Breast epithelium (tissue), 3 donors: ENCODE results near the gene HECTD4.
"Not testable (repeated sequence)": the region's sequence is repeated elsewhere in the genome, so short reads cannot be mapped to it uniquely, and the experiment has no call there.

Source experiments
- POLR2A ChIP-seq: fragments of 450-650 bp; IDR thresholded peaks from one replicate; pipeline ENCODE4 v1.6.1; 2016; ENCODE audit warnings: antibody characterized with exemption, mild to moderate bottlenecking, moderate library complexity
- POLR2AphosphoS5 ChIP-seq, 3 donors: sonication (generic); formaldehyde crosslinking; IDR thresholded peaks; one replicate each; pipeline ENCODE4 v1.6.1; 2017; ENCODE audit warnings: antibody characterized with exemption in 3 of 3
- TF ChIP-seq, protein P1 (sequence below), 3 donors: fragments of 450-650 bp; IDR thresholded peaks; one replicate each; pipeline ENCODE4 v1.5.1; 2016 to 2017; ENCODE audit warnings: antibody characterized with exemption in 3 of 3, mild to moderate bottlenecking in 3 of 3, moderate library complexity in 3 of 3

DNA sequence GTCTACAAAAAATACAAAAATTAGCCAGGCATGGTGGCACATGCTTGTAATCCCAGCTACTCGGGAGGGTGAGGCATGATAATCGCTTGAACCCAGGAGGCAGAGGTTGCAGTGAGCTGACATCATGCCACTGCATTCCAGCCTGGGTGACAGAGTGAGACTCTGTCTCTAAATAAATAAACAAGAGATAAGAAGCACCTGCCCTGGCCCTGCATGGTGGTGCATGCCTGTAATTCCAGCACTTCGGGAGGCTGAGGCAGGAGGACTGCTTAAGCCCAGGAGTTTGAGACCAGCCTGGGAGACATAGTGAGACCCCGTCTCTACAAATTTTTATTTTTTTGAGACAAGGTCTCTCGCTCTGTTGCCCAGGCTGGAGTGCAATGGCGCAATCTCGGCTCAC, 161.6 kb downstream of the HECTD4 start:
- TF ChIP-seq, protein P1, sequence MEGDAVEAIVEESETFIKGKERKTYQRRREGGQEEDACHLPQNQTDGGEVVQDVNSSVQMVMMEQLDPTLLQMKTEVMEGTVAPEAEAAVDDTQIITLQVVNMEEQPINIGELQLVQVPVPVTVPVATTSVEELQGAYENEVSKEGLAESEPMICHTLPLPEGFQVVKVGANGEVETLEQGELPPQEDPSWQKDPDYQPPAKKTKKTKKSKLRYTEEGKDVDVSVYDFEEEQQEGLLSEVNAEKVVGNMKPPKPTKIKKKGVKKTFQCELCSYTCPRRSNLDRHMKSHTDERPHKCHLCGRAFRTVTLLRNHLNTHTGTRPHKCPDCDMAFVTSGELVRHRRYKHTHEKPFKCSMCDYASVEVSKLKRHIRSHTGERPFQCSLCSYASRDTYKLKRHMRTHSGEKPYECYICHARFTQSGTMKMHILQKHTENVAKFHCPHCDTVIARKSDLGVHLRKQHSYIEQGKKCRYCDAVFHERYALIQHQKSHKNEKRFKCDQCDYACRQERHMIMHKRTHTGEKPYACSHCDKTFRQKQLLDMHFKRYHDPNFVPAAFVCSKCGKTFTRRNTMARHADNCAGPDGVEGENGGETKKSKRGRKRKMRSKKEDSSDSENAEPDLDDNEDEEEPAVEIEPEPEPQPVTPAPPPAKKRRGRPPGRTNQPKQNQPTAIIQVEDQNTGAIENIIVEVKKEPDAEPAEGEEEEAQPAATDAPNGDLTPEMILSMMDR (IDR thresholded peaks at IDR 0.05), result not testable (repeated sequence)
- TF ChIP-seq POLR2A; POLR2AphosphoS5 (IDR thresholded peaks at IDR 0.05): not testable (repeated sequence)
